Activated CD8-positive, alpha-beta memory T cell treated with anti-CD3 and anti-CD28 coated beads, Interleukin-2, amount 50 U/mL, for 24 hours (primary cell): ENCODE data around the gene COPS9.

Experiments
- DNase-seq: peaks from one replicate; pipeline ENCODE4 v3.0.0-alpha.2; 2020; ENCODE audit errors: extremely low read depth

COPS9 gene

GRCh38 chr2:240111253-240111652, 24.9 kb downstream of the COPS9 start:
- DNase-seq: no peak

GRCh38 chr2:240109386-240109785, 26.7 kb downstream of the COPS9 start:
- no peak for DNase-seq

- DNase-seq: no peak
Measured at GRCh38 chr2:240107477-240107796, 28.7 kb downstream of the COPS9 start.

GRCh38 chr2:240106765-240107476, 29.2 kb downstream of the COPS9 start:
- no peak for DNase-seq

- DNase-seq: no peak
Measured at GRCh38 chr2:240105982-240106381, 30.1 kb downstream of the COPS9 start.

- no peak for DNase-seq
Measured at GRCh38 chr2:240103136-240103535, 33.0 kb downstream of the COPS9 start.

- no peak for DNase-seq
Measured at GRCh38 chr2:240098349-240098748, 37.8 kb downstream of the COPS9 start.

- DNase-seq: no peak
Measured at GRCh38 chr2:240095556-240096523, 40.3 kb downstream of the COPS9 start.

GRCh38 chr2:240089306-240089705, 46.8 kb downstream of the COPS9 start:
- DNase-seq: no peak

- no peak for DNase-seq
Measured at GRCh38 chr2:240086563-240086962, 49.5 kb downstream of the COPS9 start.
